Measurements from ENCODE around the gene COA7.

DNA sequence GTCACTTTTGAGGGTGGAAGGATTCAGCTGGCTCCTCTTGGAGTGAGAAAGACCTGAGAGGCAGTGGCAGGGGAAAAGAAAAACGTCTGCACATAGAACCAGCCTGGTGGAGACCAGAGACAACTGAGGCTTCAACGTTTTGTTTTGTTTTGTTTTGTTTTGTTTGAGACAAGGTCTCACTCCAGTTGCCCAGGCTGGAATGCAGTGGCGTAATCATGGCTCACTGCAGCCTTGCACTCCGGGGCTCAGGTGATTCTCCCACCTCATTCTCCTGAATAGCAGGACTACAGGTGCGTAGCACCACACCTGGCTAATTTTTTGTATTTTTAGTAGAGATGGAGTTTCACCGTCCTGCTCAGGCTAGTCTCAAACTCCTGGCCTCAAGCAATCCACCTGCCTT is 52.9 kb downstream of the COA7 start:
- no peak for TF ChIP-seq SUZ12 (IDR thresholded peaks at IDR 0.05)
- TF ChIP-seq FOXM1 (IDR thresholded peaks at IDR 0.05; ENCODE audit: borderline replicate concordance), result no peak
- no peak for TF ChIP-seq SP1 (IDR thresholded peaks at IDR 0.05)
- no peak for TF ChIP-seq BHLHE40 (IDR thresholded peaks at IDR 0.05; ENCODE audit: borderline replicate concordance)
- TF ChIP-seq ZNF384 (IDR thresholded peaks at IDR 0.05), result no peak
- TF ChIP-seq, protein P1, sequence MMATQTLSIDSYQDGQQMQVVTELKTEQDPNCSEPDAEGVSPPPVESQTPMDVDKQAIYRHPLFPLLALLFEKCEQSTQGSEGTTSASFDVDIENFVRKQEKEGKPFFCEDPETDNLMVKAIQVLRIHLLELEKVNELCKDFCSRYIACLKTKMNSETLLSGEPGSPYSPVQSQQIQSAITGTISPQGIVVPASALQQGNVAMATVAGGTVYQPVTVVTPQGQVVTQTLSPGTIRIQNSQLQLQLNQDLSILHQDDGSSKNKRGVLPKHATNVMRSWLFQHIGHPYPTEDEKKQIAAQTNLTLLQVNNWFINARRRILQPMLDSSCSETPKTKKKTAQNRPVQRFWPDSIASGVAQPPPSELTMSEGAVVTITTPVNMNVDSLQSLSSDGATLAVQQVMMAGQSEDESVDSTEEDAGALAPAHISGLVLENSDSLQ (IDR thresholded peaks at IDR 0.05), result no peak
- TF ChIP-seq FOXA1 (IDR thresholded peaks at IDR 0.05), result no peak
- no peak for TF ChIP-seq ARNT (IDR thresholded peaks at IDR 0.05)
- no peak for TF ChIP-seq LEF1 (IDR thresholded peaks at IDR 0.05; ENCODE audit: borderline replicate concordance)
- no peak for TF ChIP-seq TARDBP (IDR thresholded peaks at IDR 0.05)
- no peak for TF ChIP-seq FOXK2 (IDR thresholded peaks at IDR 0.05)
